Measurements from ENCODE around the gene ARHGEF11. TPM values are rescaled to one million over a fixed set of nuclear protein-coding genes. Genes with fewer than 3 reads are reported as not detected.

ARHGEF11 gene
- total RNA-seq, 2 donors from 2014 or later = 42.1 to 46.8 TPM

- ATAC-seq (no peak), DNase-seq (no peak)
- intact Hi-C loops (cut with DNase I, micrococcal nuclease) = no loop called here
Measured at GRCh38 chr1:156964441-156964840, 81.1 kb downstream of the ARHGEF11 start.

- DNase-seq (peak in 1 of 2 donors; percentile 23), ATAC-seq (peak; percentile 85)
- intact Hi-C loops (cut with DNase I, micrococcal nuclease) = no loop called here
Measured at GRCh38 chr1:156963621-156964020, 81.9 kb downstream of the ARHGEF11 start.

GRCh38 chr1:156961709-156962108, 83.8 kb downstream of the ARHGEF11 start:
- DNase-seq = no peak
- intact Hi-C loops (cut with DNase I, micrococcal nuclease) = no loop called here

GRCh38 chr1:156959925-156960324, 85.6 kb downstream of the ARHGEF11 start:
- ATAC-seq (no peak), DNase-seq (no peak)
- intact Hi-C loops (cut with DNase I, micrococcal nuclease) = no loop called here

More at GRCh38 chr1:156961709-156962108, 83.8 kb downstream of the ARHGEF11 start:
- ATAC-seq = no peak

GRCh38 chr1:156959414-156959813, 86.1 kb downstream of the ARHGEF11 start:
- intact Hi-C loops (cut with DNase I, micrococcal nuclease) = no loop called here
- no peak for ATAC-seq

GRCh38 chr1:156958247-156958714, 87.3 kb downstream of the ARHGEF11 start:
- intact Hi-C loops (cut with DNase I, micrococcal nuclease) = no loop called here
- ATAC-seq (no peak), DNase-seq (no peak)

More at GRCh38 chr1:156959414-156959813, 86.1 kb downstream of the ARHGEF11 start:
- DNase-seq = no peak

GRCh38 chr1:156957634-156958033, 87.9 kb downstream of the ARHGEF11 start:
- intact Hi-C loops (cut with DNase I, micrococcal nuclease) = no loop called here
- DNase-seq = no peak
- no peak for ATAC-seq

GRCh38 chr1:156956333-156956732, 89.2 kb downstream of the ARHGEF11 start:
- intact Hi-C loops (cut with DNase I, micrococcal nuclease) = no loop called here
- ATAC-seq (no peak), DNase-seq (no peak)

- intact Hi-C loops (cut with DNase I, micrococcal nuclease) = no loop called here
- ATAC-seq (no peak), DNase-seq (no peak)
Measured at GRCh38 chr1:156953571-156953970, 92.0 kb downstream of the ARHGEF11 start.

- no peak for DNase-seq
- intact Hi-C loops (cut with DNase I, micrococcal nuclease) = no loop called here
- no peak for ATAC-seq
Measured at GRCh38 chr1:156951371-156951770, 94.2 kb downstream of the ARHGEF11 start.

GRCh38 chr1:156949127-156949526, 96.4 kb downstream of the ARHGEF11 start:
- intact Hi-C loops (cut with DNase I, micrococcal nuclease) = no loop called here
- ATAC-seq (no peak), DNase-seq (no peak)

GRCh38 chr1:156948708-156949107, 96.8 kb downstream of the ARHGEF11 start:
- intact Hi-C loops (cut with DNase I, micrococcal nuclease) = no loop called here
- DNase-seq (no peak), ATAC-seq (no peak)

GRCh38 chr1:156947818-156948525, 97.6 kb downstream of the ARHGEF11 start:
- DNase-seq (peak in 1 of 2 donors; percentile 12), ATAC-seq (no peak)
- intact Hi-C loops (cut with DNase I, micrococcal nuclease) = no loop called here

GRCh38 chr1:156947127-156947526, 98.4 kb downstream of the ARHGEF11 start:
- ATAC-seq = no peak
- DNase-seq = peak in 1 of 2 donors; percentile 15
- intact Hi-C loops (cut with DNase I, micrococcal nuclease) = no loop called here

GRCh38 chr1:156945881-156946661, 99.5 kb downstream of the ARHGEF11 start:
- DNase-seq (peak; percentile 28 to 68), ATAC-seq (peak; percentile 80)
- intact Hi-C loops (cut with DNase I, micrococcal nuclease) = no loop called here

GRCh38 chr1:156944848-156945247, 100.7 kb downstream of the ARHGEF11 start:
- intact Hi-C loops (cut with DNase I, micrococcal nuclease) = no loop called here
- ATAC-seq = no peak
- DNase-seq = no peak

GRCh38 chr1:156944268-156944667, 101.3 kb downstream of the ARHGEF11 start:
- DNase-seq = peak in 1 of 2 donors; percentile 13
- intact Hi-C loops (cut with DNase I, micrococcal nuclease) = no loop called here

GRCh38 chr1:156943756-156944155, 101.8 kb downstream of the ARHGEF11 start:
- intact Hi-C loops (cut with DNase I, micrococcal nuclease) = no loop called here
- DNase-seq (peak in 1 of 2 donors; percentile 2), ATAC-seq (no peak)

More at GRCh38 chr1:156944268-156944667, 101.3 kb downstream of the ARHGEF11 start:
- no peak for ATAC-seq

GRCh38 chr1:156942576-156942975, 103.0 kb downstream of the ARHGEF11 start:
- DNase-seq = peak in 1 of 2 donors; percentile 9
- ATAC-seq = no peak
- intact Hi-C loops (cut with DNase I, micrococcal nuclease) = no loop called here

- intact Hi-C loops (cut with DNase I, micrococcal nuclease) = no loop called here
- peak in 1 of 2 donors; percentile 14 for DNase-seq
Measured at GRCh38 chr1:156942176-156942575, 103.4 kb downstream of the ARHGEF11 start.

More at GRCh38 chr1:156942176-156942575, 103.4 kb downstream of the ARHGEF11 start:
- ATAC-seq = no peak
